Keratinocyte (primary cell): ENCODE data around the gene RAD23B. TPM values are rescaled to one million over a fixed set of nuclear protein-coding genes. Genes with fewer than 3 reads are reported as not detected.
A peak's percentile ranks its signal among the peaks of the same experiment; 100 is the strongest.

Experiments
- DNase-seq: peaks from one replicate; pipeline ENCODE4 v3.0.0-alpha.2; 2011; ENCODE audit warnings: low read depth, missing footprints, low spot score
- FAIRE-seq: peaks from 2 replicates; lab custom pipeline; 2011; peaks lifted over from hg19 to GRCh38; lab: Jason Lieb, UNC
- H2AFZ ChIP-seq: 2 replicates; pipeline ENCODE4 v1.6.0; 2012; ENCODE audit warnings: low read length, control low read depth, inconsistent platforms; ENCODE audit not compliant: control insufficient read depth
- H3K27ac ChIP-seq: 2 replicates; pipeline ENCODE4 v1.5.1; 2011; ENCODE audit warnings: low read length; ENCODE audit not compliant: control insufficient read depth, insufficient read depth
- H3K27me3 ChIP-seq: 3 replicates; pipeline ENCODE4 v1.6.0; 2011; ENCODE audit warnings: low read length; ENCODE audit not compliant: control insufficient read depth, insufficient read depth; ENCODE audit errors: extremely low read depth
- H3K36me3 ChIP-seq, 2 experiments: 2 replicates in 1 of 2; 3 replicates in 1 of 2; pipeline ENCODE4 v1.5.1; 2011; ENCODE audit warnings: low read length in 2 of 2, mild to moderate bottlenecking in 1 of 2; ENCODE audit not compliant: control insufficient read depth in 2 of 2, insufficient read depth in 2 of 2; ENCODE audit errors: extremely low read depth in 1 of 2
- H3K4me1 ChIP-seq: 3 replicates; pipeline ENCODE4 v1.5.1; 2011; ENCODE audit warnings: low read length; ENCODE audit not compliant: control insufficient read depth, insufficient read depth; ENCODE audit errors: extremely low read depth
- H3K4me2 ChIP-seq: 3 replicates; pipeline ENCODE4 v1.6.0; 2011; ENCODE audit warnings: low read depth, low read length; ENCODE audit not compliant: control insufficient read depth, insufficient read depth; ENCODE audit errors: extremely low read depth
- H3K4me3 ChIP-seq, 3 experiments: fragments of 200-600 bp in 1 of 3; sonication (generic) in 1 of 3; 2 replicates in 2 of 3; 3 replicates in 1 of 3; pipeline ENCODE4 v1.5.1; 2011 to 2016; ENCODE audit warnings: low read length in 3 of 3, mild to moderate bottlenecking in 3 of 3, control low read depth in 2 of 3, inconsistent platforms in 1 of 3, low read depth in 1 of 3, mixed read lengths in 1 of 3, mixed run types in 1 of 3, moderate library complexity in 1 of 3; ENCODE audit not compliant: control insufficient read depth in 2 of 3, insufficient read depth in 2 of 3; ENCODE audit errors: extremely low read depth in 1 of 3
- H3K79me2 ChIP-seq: 2 replicates; pipeline ENCODE4 v1.6.0; 2012; ENCODE audit warnings: low read length; ENCODE audit not compliant: control insufficient read depth, insufficient read depth
- H3K9ac ChIP-seq: 3 replicates; pipeline ENCODE4 v1.6.0; 2011; ENCODE audit warnings: low read length; ENCODE audit not compliant: control insufficient read depth, insufficient read depth; ENCODE audit errors: extremely low read depth
- H3K9me1 ChIP-seq: 3 replicates; pipeline ENCODE4 v1.6.0; 2011; ENCODE audit warnings: low read length; ENCODE audit not compliant: control insufficient read depth, insufficient read depth; ENCODE audit errors: extremely low read depth
- H3K9me3 ChIP-seq: 2 replicates; pipeline ENCODE4 v1.5.1; 2012; ENCODE audit warnings: low read depth, low read length; ENCODE audit not compliant: control insufficient read depth
- H4K20me1 ChIP-seq: 3 replicates; pipeline ENCODE4 v1.6.0; 2011; ENCODE audit warnings: low read length; ENCODE audit not compliant: control insufficient read depth, insufficient read depth; ENCODE audit errors: extremely low read depth
- EZH2 ChIP-seq: IDR thresholded peaks from one replicate; pipeline ENCODE4 v1.6.1; 2012; ENCODE audit warnings: inconsistent platforms, mild to moderate bottlenecking, low read length, moderate library complexity
- dilution Hi-C: fragments of 300-500 bp; cut with MboI; formaldehyde crosslinking; loops from one replicate; pipeline ENCODE4 v1.7.0; 2020; ENCODE audit warnings: low sequenced_read_pairs; ENCODE audit not compliant: extremely low pct_ligation_motif_present
- polyA plus RNA-seq, 5 experiments: library from polyadenylated mRNA; depleted of rRNA in 3 of 5; stranded (reverse) in 3 of 5; stranded (forward) in 1 of 5; unstranded in 1 of 5; fragments of >200 nt; gene quantifications; 1 replicate in 1 of 5; 2 replicates in 3 of 5; 3 replicates in 1 of 5; pipeline versions ENCODE4 v1.2.1 to v1.2.3, GENCODE V29; 2011 to 2012; ENCODE audit warnings: missing spikeins in 2 of 5, low read depth in 1 of 5, low replicate concordance in 1 of 5
- TF ChIP-seq, protein P1 (sequence below), 3 experiments: IDR thresholded peaks in 1 of 3; conservative IDR thresholded peaks in 1 of 3; optimal IDR thresholded peaks in 1 of 3; 2 replicates in 2 of 3; 3 replicates in 1 of 3; pipeline versions ENCODE3 to v1.5.1; 2011; ENCODE audit warnings: low read length in 3 of 3, mild to moderate bottlenecking in 3 of 3, moderate library complexity in 2 of 3, control low read depth in 1 of 3, inconsistent platforms in 1 of 3; ENCODE audit not compliant: insufficient read depth in 2 of 3; ENCODE audit errors: extremely low read depth in 1 of 3

The RAD23B gene
- polyA plus RNA-seq, 1 donor (not counting 4 experiments of a cell fraction or from before 2014, with no cell fraction given) = 168 TPM

DNA sequence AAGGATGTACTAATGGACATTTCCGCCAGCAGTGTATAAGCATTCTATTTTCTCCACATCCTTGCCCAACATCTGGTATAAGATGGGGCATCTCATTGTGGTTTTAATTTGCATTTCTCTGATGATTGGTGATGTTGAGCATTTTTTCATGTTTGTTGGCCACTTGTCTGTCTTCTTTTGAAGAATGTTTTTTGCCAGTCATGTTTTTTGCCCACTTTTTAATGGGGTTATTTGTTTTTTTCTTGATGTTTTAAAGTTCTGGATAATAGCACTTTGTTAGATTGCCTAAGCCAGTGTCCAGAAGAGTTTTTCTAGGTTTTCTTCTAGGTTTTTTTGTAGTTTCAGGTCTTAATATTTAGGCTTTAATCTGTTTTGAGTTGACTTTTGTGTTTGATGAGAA lies 31.7 kb downstream of the RAD23B start:
- Histone ChIP-seq H3K27ac (no peak overlapping the region), H3K27me3 (no peaks in the 10 kb centered on the region), H3K4me2 (no peak overlapping the region), H3K4me3 (no peak overlapping the region), H3K9me3 (no peaks in the 10 kb centered on the region), H3K9ac (no peak overlapping the region), H3K4me1 (peaks cover 4% of the 10 kb centered on the region), H4K20me1 (peaks cover 14% of the 10 kb centered on the region), H3K79me2 (peaks cover 85% of the 10 kb centered on the region), H3K36me3 (peaks cover 13 to 17% of the 10 kb centered on the region in 2 experiments), H2AFZ (no peak overlapping the region), H3K9me1 (no peaks in the 10 kb centered on the region)
- DNase-seq (no peak), FAIRE-seq (no peak)
- no peak for TF ChIP-seq EZH2
- TF ChIP-seq, protein P1, sequence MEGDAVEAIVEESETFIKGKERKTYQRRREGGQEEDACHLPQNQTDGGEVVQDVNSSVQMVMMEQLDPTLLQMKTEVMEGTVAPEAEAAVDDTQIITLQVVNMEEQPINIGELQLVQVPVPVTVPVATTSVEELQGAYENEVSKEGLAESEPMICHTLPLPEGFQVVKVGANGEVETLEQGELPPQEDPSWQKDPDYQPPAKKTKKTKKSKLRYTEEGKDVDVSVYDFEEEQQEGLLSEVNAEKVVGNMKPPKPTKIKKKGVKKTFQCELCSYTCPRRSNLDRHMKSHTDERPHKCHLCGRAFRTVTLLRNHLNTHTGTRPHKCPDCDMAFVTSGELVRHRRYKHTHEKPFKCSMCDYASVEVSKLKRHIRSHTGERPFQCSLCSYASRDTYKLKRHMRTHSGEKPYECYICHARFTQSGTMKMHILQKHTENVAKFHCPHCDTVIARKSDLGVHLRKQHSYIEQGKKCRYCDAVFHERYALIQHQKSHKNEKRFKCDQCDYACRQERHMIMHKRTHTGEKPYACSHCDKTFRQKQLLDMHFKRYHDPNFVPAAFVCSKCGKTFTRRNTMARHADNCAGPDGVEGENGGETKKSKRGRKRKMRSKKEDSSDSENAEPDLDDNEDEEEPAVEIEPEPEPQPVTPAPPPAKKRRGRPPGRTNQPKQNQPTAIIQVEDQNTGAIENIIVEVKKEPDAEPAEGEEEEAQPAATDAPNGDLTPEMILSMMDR (optimal IDR thresholded peaks at IDR 0.05 in 1 of 3, IDR thresholded peaks at IDR 0.05 in 1 of 3, conservative IDR thresholded peaks at IDR 0.05 in 1 of 3; ENCODE audit: extremely low read depth in 1 of 3, insufficient read depth in 2 of 3, low read length in 3 of 3) = no peak
- dilution Hi-C loops = loop anchor here (25.0 kb wide), 1 partner anchor 102 kb away; no protein-coding TSS in a partner anchor

DNA sequence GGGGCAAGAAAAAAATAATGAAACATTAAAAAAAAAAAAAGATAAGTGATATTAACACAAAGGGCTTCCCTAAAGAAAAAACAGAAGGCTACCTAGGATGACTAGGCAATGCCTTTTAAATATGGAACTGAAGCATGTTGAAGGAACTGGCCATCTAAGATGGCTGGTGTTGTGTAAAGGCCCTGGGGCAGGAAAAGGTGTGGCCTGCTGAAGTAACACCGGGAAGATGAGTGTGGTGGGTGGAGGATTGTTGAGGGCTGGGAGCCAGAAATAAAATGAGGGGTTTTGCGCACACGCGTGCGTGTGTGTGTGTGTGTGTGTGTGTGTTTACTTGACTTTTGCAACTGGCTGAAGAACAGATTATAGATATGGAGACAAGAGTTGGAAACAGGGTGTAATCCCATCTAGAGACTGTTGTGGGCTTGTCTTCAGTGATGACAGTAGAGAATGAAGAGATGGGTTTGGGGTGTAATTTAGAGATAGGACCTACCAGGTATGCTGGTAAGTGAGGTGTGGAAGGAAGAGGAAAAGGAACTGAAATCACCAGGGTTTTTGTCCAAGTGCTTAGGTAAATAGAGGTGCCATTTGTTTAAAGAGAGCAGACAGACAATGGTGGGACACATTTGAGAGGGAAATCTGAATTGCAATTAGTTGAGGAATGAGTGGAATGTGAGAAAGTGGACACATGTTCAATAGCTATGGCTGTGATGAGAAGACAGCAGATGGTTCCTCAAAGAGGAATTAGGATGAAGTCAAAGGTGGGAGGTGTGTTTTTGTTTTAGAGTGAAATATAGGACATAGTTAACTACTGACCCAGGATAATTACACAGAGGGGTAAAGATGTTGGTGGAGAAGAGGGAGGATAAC lies 33.9 kb downstream of the RAD23B start:
- Histone ChIP-seq H3K9me1 (no peaks in the 10 kb centered on the region), H3K79me2 (peaks cover 80% of the 10 kb centered on the region), H4K20me1 (peaks cover 10% of the 10 kb centered on the region), H2AFZ (no peak overlapping the region), H3K4me2 (no peak overlapping the region), H3K9me3 (no peaks in the 10 kb centered on the region), H3K36me3 (peaks cover 11 to 17% of the 10 kb centered on the region in 2 experiments), H3K4me3 (no peak overlapping the region), H3K4me1 (peaks cover 4% of the 10 kb centered on the region), H3K27ac (no peak overlapping the region), H3K27me3 (no peaks in the 10 kb centered on the region), H3K9ac (no peak overlapping the region)
- FAIRE-seq (peak; percentile 41), DNase-seq (no peak)
- no peak for TF ChIP-seq EZH2
- TF ChIP-seq, protein P1 (optimal IDR thresholded peaks at IDR 0.05 in 1 of 3, IDR thresholded peaks at IDR 0.05 in 1 of 3, conservative IDR thresholded peaks at IDR 0.05 in 1 of 3; ENCODE audit: extremely low read depth in 1 of 3, insufficient read depth in 2 of 3, low read length in 3 of 3) = no peak
- dilution Hi-C loops = loop anchor here (25.0 kb wide), 1 partner anchor 105 kb away; no protein-coding TSS in a partner anchor
